Germinal center (tissue), 1 donor: Measurements from ENCODE around the gene VPS26C.
"Not testable (repeated sequence)": the region's sequence is repeated elsewhere in the genome, so short reads cannot be mapped to it uniquely, and the experiment has no call there.

Experiments used
- DNase-seq: peaks from one replicate; pipeline ENCODE4 v3.0.0; 2012; ENCODE audit warnings: mixed read lengths, low spot score

Gene VPS26C

DNA sequence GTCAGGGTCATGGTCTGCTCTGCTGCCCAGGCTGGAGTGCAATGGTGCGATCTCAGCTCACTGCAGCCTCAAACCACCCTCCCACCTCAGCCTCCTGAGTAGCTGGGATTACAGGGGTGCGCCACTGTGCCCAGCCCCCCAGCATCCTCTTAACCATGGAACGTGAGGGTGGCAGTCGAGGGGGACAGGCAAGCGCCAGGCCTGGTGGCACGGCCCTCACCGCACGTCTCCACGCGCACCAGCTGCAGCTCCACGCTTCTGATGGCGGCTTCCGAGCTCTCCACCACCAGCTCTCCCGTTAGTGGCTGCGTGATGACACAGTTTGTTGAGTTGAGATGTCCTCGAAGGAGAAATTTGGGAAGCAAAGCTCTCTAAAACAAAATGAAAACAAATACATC, 39.1 kb downstream of the VPS26C start:
- DNase-seq, result no peak

DNA sequence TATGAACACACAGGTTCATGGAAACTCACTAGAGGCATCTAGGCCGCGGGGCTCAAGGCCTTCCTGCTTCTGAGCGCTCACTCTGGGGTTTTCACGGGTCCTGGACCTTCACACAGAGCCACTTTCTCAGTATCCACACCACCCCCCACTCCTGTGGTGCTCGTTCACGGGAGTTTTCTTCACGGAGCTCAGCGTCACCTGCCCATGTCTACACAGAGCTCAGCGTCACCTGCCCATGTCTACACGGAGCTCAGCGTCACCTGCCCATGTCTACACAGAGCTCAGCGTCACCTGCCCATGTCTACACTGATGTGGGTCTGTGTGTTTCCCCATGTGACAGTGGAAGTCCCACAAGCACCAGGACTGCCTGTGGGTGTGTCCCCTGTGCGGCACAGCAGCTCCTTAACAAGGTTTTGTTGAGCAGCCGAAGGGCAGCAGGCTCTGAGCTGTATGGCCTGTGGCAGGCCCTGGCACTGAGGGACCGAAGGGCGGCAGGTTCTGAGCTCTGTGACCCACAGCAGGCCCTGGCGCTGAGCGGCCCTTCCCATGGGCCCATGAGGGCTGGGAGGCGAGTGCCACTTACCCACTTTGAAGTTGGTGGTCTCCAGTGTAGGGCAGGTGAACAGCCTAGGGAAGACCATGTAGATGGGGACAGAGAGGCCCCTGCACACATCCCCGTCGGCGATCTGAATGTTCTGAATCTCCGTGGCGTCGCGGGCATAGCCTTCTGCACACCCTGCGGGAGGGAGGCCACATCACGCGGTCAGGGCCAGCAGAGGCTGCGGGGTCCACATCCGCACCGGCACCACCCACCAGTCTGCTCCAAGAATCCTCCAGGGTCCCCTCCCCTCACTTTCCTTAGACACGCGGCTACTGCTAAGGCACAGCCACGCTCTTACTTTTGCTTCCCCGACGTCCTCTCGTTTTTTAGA, 39.8 kb downstream of the VPS26C start:
- DNase-seq, result no peak

DNA sequence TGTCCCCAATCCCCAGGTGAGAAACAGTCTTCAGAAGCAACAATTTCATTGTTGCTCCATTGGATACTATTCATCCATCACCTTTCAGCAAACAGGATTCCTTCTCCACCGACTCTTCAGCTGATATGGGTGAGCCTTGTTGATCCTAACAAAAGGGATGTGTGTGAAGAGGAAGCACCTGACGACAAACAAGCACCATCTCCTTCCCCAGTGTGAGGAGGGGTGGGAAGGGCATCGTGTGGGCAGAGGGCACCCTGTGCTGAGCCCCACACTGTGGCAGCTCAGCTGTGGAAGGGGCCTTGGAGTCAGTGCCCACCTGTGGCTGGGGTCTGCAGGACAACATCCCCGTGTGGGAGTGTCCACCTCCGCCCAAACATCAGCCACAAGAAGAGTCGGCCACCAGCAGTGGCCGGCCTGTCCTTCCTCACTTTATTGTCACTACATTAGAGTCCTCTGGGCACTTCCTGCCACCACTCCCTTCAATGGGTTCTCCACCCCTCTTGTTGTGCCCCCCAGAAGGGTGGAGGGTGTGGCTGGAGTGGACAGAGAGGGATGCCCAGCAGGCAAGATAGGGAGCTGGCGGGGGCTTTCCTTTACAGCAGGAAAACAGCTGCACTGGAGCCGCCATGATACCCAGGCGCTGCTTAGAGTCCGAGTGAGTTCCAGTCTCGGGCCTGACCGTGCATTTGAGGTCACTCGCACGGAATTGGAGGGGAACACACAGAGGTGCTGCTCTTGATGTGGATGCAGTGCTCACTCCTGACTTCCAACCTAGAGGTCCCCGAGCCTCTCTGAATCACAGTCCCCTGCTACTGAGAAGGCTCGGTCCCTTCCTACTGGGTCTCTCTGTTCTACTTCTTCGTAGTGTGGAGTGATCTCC, 40.9 kb downstream of the VPS26C start:
- no peak for DNase-seq

DNA sequence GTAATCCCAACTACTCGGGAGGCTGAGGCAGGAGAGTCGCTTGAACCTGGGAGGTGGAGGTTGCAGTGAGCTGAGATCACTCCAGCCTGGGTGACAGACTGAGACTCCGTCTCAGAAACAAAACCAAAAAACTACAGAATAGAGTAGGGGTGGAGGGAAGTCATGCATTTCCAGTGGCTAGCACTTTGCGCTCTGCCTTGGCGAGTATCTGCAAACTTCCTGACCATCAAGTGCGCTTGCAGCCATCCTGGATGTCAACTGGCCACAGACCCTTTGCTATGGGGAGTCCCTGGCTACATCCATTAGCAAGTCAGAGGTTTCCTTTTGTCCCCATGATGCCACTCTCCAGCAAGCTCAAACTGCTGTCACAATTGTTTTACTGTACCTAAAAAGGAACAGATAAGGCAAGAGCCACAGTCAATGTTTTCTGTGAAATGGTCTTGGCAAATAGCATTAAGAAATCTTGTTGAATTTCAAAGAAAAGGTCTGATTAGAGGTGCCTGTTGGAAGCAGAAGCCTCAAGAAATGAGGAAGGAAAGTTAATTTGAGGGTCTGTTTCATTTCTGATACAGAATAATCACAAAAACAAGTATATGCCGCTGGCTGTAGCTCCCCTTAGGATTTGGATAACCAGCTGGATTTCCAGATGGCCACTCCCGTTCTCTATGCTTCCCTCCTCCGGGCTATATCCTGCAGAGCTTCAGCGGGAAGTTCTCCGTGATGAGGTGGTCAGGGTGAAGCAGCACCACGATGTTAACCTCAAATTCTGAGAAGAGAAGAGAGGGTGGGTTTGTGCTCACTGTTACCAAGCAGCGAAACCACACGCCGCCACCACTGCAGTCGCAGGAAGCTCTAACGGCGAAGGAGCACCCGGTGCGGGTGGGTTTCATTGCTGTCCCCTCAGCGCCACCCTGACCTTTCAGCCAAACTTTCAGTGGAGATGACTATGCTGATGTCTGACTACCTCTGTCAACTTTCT, 42.0 kb downstream of the VPS26C start:
- no peak for DNase-seq

- DNase-seq, result no peak
These were observed 43.3 kb downstream of the VPS26C start for GRCh38 chr21:37223804-37224345.

DNA sequence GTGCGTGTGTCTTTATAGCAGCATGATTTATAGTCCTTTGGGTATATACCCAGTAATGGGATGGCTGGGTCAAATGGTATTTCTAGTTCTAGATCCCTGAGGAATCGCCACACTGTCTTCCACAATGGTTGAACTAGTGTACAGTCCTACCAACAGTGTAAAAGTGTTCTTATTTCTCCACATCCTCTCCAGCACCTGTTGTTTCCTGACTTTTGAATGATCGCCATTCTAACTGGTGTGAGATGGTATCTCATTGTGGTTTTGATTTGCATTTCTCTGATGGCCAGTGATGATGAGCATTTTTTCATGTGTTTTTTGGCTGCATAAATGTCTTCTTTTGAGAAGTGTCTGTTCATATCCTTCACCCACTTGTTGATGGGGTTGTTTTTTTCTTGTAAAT, 44.9 kb downstream of the VPS26C start:
- DNase-seq, result not testable (repeated sequence)

DNA sequence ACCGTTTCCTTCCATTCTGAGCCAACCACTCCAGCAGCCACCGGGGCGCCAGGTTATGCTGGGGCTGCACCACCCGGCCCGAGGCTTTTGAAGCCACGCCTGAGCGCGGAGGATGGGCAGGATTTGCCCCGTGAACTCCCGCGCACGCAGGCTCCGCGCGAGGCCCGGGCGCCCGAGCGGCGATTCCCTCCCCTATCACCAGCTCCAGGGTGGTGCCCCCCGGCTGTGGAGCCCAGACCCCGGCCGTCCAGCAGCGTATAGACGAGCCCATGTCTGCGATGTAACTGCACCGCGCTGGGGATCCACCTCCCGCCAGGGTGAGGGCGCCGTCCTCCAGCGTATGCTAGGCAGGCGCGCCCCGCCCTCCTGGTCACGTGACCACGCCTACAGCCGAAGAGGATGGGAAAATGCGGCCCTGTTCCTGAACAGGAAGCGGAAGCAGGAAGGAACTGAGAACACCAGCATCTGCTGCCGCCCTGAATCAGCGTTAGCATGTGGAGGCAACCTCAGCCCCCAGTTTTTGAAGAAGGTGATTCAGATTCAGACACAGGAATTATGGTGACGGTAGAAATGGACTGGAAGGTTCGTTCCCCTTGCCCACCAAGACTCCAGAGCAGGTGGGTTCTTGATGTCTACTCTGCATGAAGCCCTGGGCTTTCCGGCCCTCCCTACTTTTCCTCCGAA, 46.0 kb downstream of the VPS26C start:
- peak; percentile 90 for DNase-seq

- DNase-seq, result no peak
These were observed 46.6 kb downstream of the VPS26C start for GRCh38 chr21:37220433-37220980.

DNA sequence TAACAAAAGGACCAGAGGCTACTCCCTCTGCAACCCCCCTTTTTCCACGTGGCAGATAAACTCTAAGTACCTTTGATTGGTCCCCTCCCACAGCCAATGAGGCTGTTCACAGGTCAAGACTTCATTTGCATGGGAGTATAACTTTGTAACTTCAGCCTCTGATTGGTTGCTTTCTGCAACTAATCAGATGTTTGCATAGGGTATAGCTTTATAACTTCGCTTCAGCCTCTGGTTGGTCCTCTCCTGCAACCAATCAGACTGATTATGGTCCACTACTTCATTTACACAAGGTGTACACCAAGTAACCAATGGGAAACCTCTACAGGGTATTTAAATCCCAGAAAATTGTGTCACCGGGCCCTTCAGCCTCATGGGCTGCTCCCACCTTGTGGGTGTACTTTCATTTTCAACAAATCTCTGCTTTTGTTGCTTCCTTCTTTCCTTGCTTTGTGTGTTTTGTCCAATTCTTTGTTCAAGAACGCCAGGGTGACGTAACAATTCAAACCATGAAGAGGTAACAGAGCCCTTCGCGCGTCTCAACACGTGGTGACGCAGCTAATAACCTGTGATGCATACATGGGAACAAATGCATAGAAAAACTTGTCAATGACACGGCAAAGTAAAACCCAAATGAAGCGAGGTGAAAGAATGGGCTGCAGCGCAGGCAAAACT, 47.2 kb downstream of the VPS26C start:
- DNase-seq, result no peak

DNA sequence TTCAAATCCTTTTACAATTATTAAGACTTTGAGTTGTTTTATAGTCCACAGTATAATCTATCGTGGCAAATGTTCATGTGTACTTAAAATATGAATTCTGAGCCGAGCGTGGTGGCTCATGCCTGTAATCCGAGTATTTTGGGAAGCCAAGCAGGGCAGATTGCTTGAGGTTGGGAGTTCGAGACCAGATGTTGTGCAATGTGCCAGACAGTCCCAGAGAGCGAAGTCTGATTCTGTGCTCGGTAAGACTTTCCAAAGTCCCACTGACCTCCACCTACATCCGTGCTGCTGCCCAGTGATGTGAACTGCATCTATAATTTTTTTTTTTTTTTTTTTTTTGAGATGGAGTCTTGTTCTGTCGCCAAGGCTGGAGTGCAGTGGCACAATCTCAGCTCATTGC, 52.2 kb downstream of the VPS26C start:
- no peak for DNase-seq

GRCh38 chr21:37210799-37211198, 56.3 kb downstream of the VPS26C start:
- no peak for DNase-seq

DNA sequence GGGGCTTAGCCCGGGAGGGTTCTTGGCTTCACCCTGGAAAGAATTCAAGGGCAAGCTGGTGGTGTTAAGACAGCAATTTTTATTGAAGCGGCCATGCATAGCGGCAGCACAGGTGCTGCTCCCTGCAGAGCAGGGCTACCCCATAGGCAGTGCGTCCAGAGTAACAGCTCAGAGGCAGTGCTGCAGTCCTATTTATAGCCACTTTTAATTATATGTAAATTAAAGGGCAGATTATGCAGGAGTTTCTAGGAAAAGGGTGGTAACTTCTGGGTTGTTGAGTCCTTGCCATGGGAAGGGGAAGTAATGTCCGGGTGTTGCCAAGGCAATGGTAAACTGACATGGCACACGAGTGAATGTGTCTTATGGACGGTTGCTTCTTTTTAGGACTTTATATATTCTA, 57.0 kb downstream of the VPS26C start:
- no peak for DNase-seq

DNA sequence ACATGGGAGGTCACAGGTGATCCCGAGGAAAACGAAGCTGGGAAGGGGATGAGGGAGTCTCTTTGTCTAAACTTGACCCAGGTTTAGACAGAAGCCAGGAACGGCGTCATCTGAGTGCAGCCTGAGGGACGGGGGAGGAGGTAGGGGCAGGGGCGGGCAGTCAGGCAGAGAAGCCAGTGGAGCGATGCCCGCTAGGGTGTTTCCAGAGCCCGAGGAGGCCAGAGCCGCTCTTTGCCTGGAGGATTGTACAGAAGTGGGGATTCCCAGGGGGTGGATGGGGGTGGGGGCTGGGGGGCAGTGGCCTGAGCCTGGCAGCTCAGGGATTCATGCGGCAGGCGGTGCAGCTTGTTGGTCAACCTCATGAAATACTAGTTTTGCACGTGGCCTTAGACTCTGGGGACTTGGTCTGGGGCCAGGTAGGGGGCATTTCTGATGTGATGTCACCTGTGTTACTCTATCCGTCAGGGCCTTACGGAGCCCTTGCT, 58.4 kb downstream of the VPS26C start:
- DNase-seq, result peak; percentile 82

DNA sequence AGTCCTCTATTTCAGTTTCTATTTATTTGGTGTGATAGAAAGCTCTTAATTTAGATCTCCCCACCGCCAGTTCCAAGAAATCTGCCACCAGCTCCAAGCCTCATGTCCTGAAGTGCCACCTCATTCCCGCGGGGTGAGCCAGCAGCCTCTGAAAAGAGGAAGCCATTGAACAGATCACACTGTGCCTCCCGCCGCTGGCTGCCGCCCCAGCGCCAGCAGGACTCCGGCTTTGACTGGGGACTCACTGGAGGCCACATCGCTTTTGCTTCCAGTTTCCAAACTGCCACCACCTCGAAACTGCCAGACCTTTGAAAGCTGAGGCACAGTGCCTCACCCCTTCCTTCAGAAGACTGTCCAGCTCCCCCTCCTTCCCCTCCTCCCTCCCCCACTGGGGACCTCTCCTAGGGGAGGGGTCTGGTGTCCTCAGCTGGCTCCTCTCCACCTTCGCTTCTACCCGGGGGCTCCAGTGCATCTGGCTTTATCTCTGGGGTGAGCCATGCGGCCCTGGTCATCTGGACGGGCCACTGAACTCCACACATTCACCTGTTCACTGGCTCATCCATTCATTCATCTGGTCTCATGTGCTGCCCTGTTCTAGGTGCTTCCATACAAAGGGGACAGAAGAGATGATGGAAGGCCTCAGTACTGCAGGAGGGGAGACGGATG, 58.9 kb downstream of the VPS26C start:
- DNase-seq, result peak; percentile 85

- DNase-seq, result peak; percentile 15
These were observed 59.6 kb downstream of the VPS26C start for GRCh38 chr21:37207441-37208009.

- DNase-seq, result no peak
These were observed 60.6 kb downstream of the VPS26C start for GRCh38 chr21:37206496-37206895.

DNA sequence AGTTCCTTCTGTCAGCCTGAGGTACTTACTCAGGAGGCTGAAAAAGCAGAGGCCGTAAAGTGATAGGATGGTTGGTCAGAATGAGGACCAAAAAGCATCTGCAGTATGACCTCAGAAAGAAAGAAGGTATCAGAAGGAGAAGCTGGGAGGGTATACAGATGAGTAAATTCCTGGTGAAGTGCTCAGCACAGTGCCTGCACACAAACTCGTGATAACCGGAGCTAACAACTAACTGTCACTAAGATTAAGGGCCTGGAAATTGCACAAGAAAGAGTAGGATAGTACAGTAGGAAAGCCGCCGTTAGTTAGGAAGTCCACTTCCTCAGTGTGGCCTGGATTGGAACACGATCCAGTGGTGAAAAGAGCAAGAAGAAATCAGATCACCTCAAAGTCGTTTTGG, 62.6 kb downstream of the VPS26C start:
- DNase-seq, result no peak

DNA sequence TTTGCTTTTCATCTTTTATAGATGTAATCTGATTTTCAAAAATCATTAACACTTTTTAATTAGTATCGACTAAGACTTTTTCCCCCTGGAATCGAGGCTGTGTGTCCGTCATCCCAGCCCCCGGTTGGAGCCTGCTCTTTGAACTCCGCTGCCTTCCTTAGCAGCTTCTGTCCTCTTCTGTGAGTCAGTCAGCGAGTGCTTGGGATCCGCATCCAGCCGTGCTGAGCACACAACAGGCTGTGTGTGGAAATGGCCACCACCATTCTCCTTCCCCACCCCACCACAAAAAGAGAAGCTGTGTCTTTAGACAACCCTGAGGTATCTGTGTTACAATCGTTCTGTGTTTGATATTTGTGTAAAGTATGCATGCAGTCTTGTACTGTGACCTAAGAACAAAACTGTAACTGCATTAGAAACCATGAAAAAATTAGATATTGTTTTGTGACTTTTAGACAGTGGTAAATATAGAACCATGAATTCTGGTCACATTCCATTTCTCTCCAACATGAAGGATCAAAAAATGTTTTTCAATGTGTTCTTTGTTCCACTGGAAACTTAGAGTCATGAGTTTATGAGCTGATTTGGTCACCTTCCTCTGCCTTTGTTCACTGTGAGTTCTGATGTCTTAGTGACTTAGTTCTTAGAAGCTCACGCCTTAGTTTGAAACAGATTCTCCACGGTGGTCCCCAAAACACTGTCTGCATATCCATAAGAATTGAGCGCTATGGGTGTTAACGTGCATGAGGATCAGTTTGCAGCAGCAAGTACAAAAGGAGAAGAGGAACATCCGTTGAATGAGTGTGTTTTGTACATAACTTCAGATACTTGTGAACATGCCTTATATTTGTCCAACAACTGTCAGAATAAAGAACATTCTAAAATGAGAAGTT, 64.7 kb downstream of the VPS26C start:
- no peak for DNase-seq
